Prostate gland (tissue), 2 donors: ENCODE data around the gene MYLK.

Experiments used
- POLR2A ChIP-seq: fragments of 450-650 bp; IDR thresholded peaks from one replicate; pipeline ENCODE4 v1.6.1; 2016; ENCODE audit warnings: antibody characterized with exemption, mild to moderate bottlenecking
- POLR2AphosphoS5 ChIP-seq: sonication (generic); formaldehyde crosslinking; IDR thresholded peaks from one replicate; pipeline ENCODE4 v1.6.1; 2017; ENCODE audit warnings: antibody characterized with exemption
- TF ChIP-seq, protein P1 (sequence below), 4 experiments: fragments of 200-600 bp in 2 of 4; fragments of 450-650 bp in 2 of 4; sonication (generic) in 2 of 4; IDR thresholded peaks; 1 replicate in 3 of 4; 2 replicates in 1 of 4; pipeline ENCODE4 v1.5.1; 2016 to 2019; ENCODE audit warnings: antibody characterized with exemption in 4 of 4, mild to moderate bottlenecking in 2 of 4, moderate library complexity in 2 of 4

DNA sequence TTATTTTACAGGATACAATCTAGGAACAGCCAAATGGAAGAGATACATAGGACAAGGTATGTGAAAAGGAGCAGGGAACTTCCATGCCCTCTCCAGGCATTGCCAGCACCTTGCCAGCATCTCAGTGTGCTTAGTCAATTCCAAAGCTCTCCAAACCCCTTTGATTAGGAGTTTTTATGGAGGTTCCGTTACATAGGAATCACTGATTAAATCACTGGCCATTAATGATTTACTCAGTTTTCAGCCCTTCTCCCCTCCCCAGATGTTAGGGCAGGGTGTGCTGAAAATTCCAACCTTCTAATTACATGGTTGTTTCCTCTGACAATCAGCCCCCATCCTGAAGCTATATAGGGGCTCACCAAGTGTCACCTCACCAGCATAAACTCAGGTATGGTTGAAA is 11.5 kb downstream of the MYLK start:
- TF ChIP-seq, protein P1, sequence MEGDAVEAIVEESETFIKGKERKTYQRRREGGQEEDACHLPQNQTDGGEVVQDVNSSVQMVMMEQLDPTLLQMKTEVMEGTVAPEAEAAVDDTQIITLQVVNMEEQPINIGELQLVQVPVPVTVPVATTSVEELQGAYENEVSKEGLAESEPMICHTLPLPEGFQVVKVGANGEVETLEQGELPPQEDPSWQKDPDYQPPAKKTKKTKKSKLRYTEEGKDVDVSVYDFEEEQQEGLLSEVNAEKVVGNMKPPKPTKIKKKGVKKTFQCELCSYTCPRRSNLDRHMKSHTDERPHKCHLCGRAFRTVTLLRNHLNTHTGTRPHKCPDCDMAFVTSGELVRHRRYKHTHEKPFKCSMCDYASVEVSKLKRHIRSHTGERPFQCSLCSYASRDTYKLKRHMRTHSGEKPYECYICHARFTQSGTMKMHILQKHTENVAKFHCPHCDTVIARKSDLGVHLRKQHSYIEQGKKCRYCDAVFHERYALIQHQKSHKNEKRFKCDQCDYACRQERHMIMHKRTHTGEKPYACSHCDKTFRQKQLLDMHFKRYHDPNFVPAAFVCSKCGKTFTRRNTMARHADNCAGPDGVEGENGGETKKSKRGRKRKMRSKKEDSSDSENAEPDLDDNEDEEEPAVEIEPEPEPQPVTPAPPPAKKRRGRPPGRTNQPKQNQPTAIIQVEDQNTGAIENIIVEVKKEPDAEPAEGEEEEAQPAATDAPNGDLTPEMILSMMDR (IDR thresholded peaks at IDR 0.05) = no peak
- no peak for TF ChIP-seq POLR2A
- no peak for TF ChIP-seq POLR2AphosphoS5
